Neural progenitor cell (in vitro differentiated cells): ENCODE data around the gene C3orf22. TPM values are rescaled to one million over a fixed set of nuclear protein-coding genes. Genes with fewer than 3 reads are reported as not detected.

Experiments used
- DNase-seq: peaks from one replicate; pipeline ENCODE4 v3.0.0-alpha.2; 2016; ENCODE audit warnings: low spot score
- H2AFZ ChIP-seq: fragments of 200-600 bp; sonication (generic); replicated peaks from 2 replicates; pipeline ENCODE4 v1.6.1; 2016; ENCODE audit warnings: antibody characterized with exemption
- H3F3A ChIP-seq: fragments of 200-600 bp; sonication (generic); 2 replicates; pipeline ENCODE4 v1.6.1; 2016; ENCODE audit warnings: antibody characterized with exemption, low read depth
- H3K27ac ChIP-seq: fragments of 200-600 bp; sonication (generic); 2 replicates; pipeline ENCODE4 v1.5.1; 2016; ENCODE audit warnings: mild to moderate bottlenecking
- H3K27me3 ChIP-seq: fragments of 200-600 bp; sonication (generic); 2 replicates; pipeline ENCODE4 v1.6.1; 2016; ENCODE audit warnings: mild to moderate bottlenecking, moderate library complexity
- H3K36me3 ChIP-seq: fragments of 200-600 bp; sonication (generic); 2 replicates; pipeline ENCODE4 v1.5.1; 2016
- H3K4me1 ChIP-seq: fragments of 200-600 bp; sonication (generic); 2 replicates; pipeline ENCODE4 v1.6.1; 2016; ENCODE audit warnings: mixed run types
- H3K4me2 ChIP-seq: fragments of 200-600 bp; sonication (generic); 2 replicates; pipeline ENCODE4 v1.6.1; 2016
- H3K4me3 ChIP-seq: fragments of 200-600 bp; sonication (generic); 2 replicates; pipeline ENCODE4 v1.5.1; 2016
- H3K79me2 ChIP-seq: fragments of 200-600 bp; sonication (generic); 2 replicates; pipeline ENCODE4 v1.6.1; 2016; ENCODE audit warnings: low read depth
- H3K9ac ChIP-seq: fragments of 200-600 bp; sonication (generic); 2 replicates; pipeline ENCODE4 v1.6.1; 2016
- H3K9me3 ChIP-seq: fragments of 200-600 bp; sonication (generic); 2 replicates; pipeline ENCODE4 v1.5.1; 2016; ENCODE audit warnings: low read depth
- H4K20me1 ChIP-seq: fragments of 200-600 bp; sonication (generic); 2 replicates; pipeline ENCODE4 v1.6.1; 2016; ENCODE audit warnings: low read depth
- H3K27ac Mint-ChIP-seq: 3 replicates; pipeline ENCODE4 v1.8.0; 2021; ENCODE audit warnings: mixed read lengths
- H3K27me3 Mint-ChIP-seq: 2 replicates; pipeline ENCODE4 v1.8.0; 2022; ENCODE audit warnings: low read depth, mild to moderate bottlenecking, inconsistent platforms, moderate library complexity, mixed read lengths; ENCODE audit not compliant: insufficient read depth
- H3K36me3 Mint-ChIP-seq: 3 replicates; pipeline ENCODE4 v1.8.0; 2021; ENCODE audit warnings: mixed read lengths
- H3K4me1 Mint-ChIP-seq: 3 replicates; pipeline ENCODE4 v1.8.0; 2021; ENCODE audit warnings: mixed read lengths
- H3K4me3 Mint-ChIP-seq: 3 replicates; pipeline ENCODE4 v1.8.0; 2021; ENCODE audit warnings: mild to moderate bottlenecking, moderate library complexity, mixed read lengths
- H3K9me3 Mint-ChIP-seq: 3 replicates; pipeline ENCODE4 v1.8.0; 2020; ENCODE audit warnings: mixed read lengths
- CTCF ChIP-seq: fragments of 200-600 bp; sonication (generic); IDR thresholded peaks from 2 replicates; pipeline ENCODE4 v1.5.1; 2017; ENCODE audit warnings: antibody characterized with exemption, mild to moderate bottlenecking
- EZH2 ChIP-seq: fragments of 200-600 bp; sonication (generic); IDR thresholded peaks from 2 replicates; pipeline ENCODE4 v1.6.1; 2017; ENCODE audit warnings: antibody characterized with exemption, mild to moderate bottlenecking, moderate library complexity
- EZH2phosphoT487 ChIP-seq: fragments of 200-600 bp; sonication (generic); IDR thresholded peaks from 2 replicates; pipeline ENCODE4 v1.6.1; 2017; ENCODE audit warnings: antibody characterized with exemption
- total RNA-seq: library from RNA; depleted of rRNA; stranded (reverse); fragments of >200 nt; gene quantifications from 2 replicates; pipeline ENCODE4 v1.2.3, GENCODE V29; 2015; ENCODE audit warnings: low replicate concordance

Gene C3orf22
- total RNA-seq, 1 donor from 2014 or later = not detected

GRCh38 chr3:126512026-126512425 is 46.7 kb downstream of the C3orf22 start:
- no peak for TF ChIP-seq CTCF
- no peak for TF ChIP-seq EZH2phosphoT487
- no peak for TF ChIP-seq EZH2
- Histone ChIP-seq H3K27me3 (no peaks in the 10 kb centered on the region), H3K4me3 (no peak overlapping the region), H3K4me2 (no peak overlapping the region), H2AFZ (no peak overlapping the region), H3K79me2 (no peaks in the 10 kb centered on the region), H4K20me1 (no peaks in the 10 kb centered on the region), H3K4me1 (no peaks in the 10 kb centered on the region), H3K36me3 (no peaks in the 10 kb centered on the region), H3K27ac (no peak overlapping the region), H3K9ac (no peak overlapping the region), H3F3A (no peaks in the 10 kb centered on the region), H3K9me3 (no peaks in the 10 kb centered on the region)
- H3K4me1 Mint-ChIP-seq = peaks cover 27% of the 10 kb centered on the region
- no peak overlapping the region for H3K27ac Mint-ChIP-seq
- DNase-seq = no peak
- no peaks in the 10 kb centered on the region for H3K36me3 Mint-ChIP-seq
- H3K9me3 Mint-ChIP-seq = no peaks in the 10 kb centered on the region
- H3K27me3 Mint-ChIP-seq = peaks cover 4% of the 10 kb centered on the region
- H3K4me3 Mint-ChIP-seq = no peak overlapping the region

GRCh38 chr3:126511291-126511690 is 47.4 kb downstream of the C3orf22 start:
- no peak overlapping the region for H3K4me3 Mint-ChIP-seq
- H3K27ac Mint-ChIP-seq = no peak overlapping the region
- H2AFZ ChIP-seq = no peak overlapping the region

DNA sequence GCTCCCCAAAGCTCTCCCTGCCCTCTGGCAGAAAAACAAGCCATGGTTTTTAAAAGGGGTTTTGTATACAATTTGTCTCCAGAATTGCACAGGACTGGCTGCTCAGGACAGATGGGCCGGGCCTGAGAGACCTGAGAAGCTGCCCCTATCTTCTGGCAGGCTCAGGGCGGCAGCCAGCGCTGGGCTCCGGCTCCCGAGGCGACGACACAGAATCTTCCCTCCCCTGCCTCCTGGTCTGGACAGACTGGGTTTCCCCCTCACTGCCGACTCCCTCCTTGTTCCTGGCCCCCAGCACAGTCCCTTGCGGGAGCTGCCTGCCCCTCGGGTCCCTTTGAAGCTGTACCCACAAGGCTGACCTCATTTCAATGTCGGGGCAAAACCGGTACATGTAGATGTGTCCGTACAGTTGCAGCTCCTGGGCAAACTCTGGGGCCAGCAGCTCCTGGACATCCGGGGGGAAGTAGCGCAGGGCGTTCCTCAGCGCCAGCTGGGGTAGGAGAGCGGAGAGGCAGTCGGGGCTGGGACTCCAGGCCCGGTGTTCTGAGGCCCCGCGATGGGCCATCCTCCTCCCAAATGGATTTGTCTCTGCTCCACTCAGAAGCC is 48.3 kb downstream of the C3orf22 start:
- Mint-ChIP-seq H3K36me3 (no peaks in the 10 kb centered on the region), H3K4me3 (no peak overlapping the region), H3K27ac (no peak overlapping the region), H3K4me1 (peaks cover 22% of the 10 kb centered on the region), H3K27me3 (peaks cover 4% of the 10 kb centered on the region), H3K9me3 (no peaks in the 10 kb centered on the region)
- H3K79me2 ChIP-seq = no peaks in the 10 kb centered on the region
- H3K4me3 ChIP-seq = no peak overlapping the region
- H4K20me1 ChIP-seq = no peaks in the 10 kb centered on the region
- DNase-seq = no peak
- H3K27me3 ChIP-seq = no peaks in the 10 kb centered on the region
- no peak overlapping the region for H3K27ac ChIP-seq
- H3K4me1 ChIP-seq = no peaks in the 10 kb centered on the region
- H3K4me2 ChIP-seq = no peak overlapping the region
- H3K36me3 ChIP-seq = no peaks in the 10 kb centered on the region
- H3K9ac ChIP-seq = no peak overlapping the region
- H2AFZ ChIP-seq = no peak overlapping the region
- no peaks in the 10 kb centered on the region for H3K9me3 ChIP-seq
- H3F3A ChIP-seq = no peaks in the 10 kb centered on the region
- TF ChIP-seq EZH2 (no peak), EZH2phosphoT487 (no peak), CTCF (no peak)

More at GRCh38 chr3:126511291-126511690, 47.4 kb downstream of the C3orf22 start:
- Histone ChIP-seq H3K36me3 (no peaks in the 10 kb centered on the region), H3K4me2 (no peak overlapping the region), H4K20me1 (no peaks in the 10 kb centered on the region), H3F3A (no peaks in the 10 kb centered on the region), H3K4me1 (no peaks in the 10 kb centered on the region), H3K27me3 (no peaks in the 10 kb centered on the region), H3K9me3 (no peaks in the 10 kb centered on the region), H3K79me2 (no peaks in the 10 kb centered on the region), H3K4me3 (no peak overlapping the region), H3K9ac (no peak overlapping the region), H3K27ac (no peak overlapping the region)
- no peak for TF ChIP-seq CTCF
- no peak for TF ChIP-seq EZH2phosphoT487
- no peak for TF ChIP-seq EZH2
- peaks cover 4% of the 10 kb centered on the region for H3K27me3 Mint-ChIP-seq
- no peaks in the 10 kb centered on the region for H3K36me3 Mint-ChIP-seq
- H3K9me3 Mint-ChIP-seq = no peaks in the 10 kb centered on the region
- peaks cover 22% of the 10 kb centered on the region for H3K4me1 Mint-ChIP-seq
- no peak for DNase-seq
